GM21360 (cell line): Measurements from ENCODE around the gene TXNIP.

Experiments
- ATAC-seq: cut with Tn5 transposase; IDR thresholded peaks from one replicate; pipeline ENCODE4 v1.9.1; 2021; ENCODE audit warnings: mild to moderate bottlenecking, moderate library complexity; ENCODE audit not compliant: unreplicated experiment

Gene TXNIP

DNA sequence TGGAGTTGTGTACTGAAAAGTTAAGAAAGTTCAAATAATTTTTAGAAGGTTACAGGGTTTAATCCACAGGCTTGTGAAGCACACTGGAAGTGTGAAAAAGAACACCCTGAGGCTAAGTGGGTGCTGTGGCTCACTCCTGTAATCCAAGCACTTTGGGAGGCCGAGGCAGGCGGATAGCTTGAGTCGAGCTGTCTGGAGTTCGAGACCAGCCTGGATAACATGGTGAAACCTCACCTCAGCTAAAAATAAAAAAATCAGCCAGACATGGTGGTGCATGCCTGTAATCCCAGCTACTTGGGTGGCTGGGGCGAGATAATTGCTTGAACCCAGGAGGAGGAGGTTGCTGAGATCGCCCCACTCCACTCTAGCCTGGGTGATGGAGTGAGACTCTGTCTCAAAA is 9.8 kb downstream of the TXNIP start:
- no peak for ATAC-seq

DNA sequence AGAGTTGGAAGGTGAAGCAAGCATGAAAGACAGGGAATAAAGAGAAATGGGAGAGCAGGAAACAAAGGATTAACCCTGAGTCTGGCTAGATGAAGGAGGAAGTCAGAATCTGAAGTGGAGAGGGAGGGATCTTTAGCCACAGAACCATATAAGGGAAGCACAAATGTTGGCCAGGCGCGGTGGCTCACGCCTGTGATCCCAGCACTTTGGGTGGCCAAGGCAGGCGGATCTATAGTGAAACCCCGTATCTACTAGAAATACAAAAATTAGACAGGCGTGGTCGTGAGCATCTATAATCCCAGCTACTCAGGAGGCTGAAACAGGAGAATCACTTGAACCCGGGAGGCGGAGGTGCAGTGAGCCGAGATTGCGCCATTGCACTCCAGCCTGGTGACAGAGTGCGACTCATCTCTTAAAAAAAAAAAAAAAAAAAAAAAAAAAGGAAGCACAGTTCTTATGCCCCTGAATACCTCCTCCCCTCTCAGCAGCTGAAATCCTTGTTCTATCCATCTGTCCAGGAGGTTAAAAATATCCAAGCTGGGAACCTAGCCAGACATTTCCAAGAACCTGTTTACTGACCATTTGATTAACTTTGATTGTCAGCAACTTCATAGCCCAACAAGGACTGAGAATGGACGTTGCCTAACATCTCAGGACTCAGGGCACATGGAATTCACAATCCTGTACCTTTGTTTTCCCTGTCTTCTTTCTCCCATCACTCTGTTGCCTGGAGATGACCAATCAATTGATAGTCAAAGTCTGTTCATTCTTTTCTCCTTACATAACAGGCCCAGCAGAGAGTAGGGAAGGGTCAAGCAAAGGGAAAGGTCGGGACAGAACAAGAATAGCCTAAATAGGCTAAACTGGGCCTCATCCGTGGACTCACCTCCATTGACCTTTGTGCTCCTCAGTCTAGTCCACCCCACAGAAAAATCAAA is 10.6 kb downstream of the TXNIP start:
- no peak for ATAC-seq

- no peak for ATAC-seq
Measured at GRCh38 chr1:145985129-145985501, 11.3 kb downstream of the TXNIP start.

DNA sequence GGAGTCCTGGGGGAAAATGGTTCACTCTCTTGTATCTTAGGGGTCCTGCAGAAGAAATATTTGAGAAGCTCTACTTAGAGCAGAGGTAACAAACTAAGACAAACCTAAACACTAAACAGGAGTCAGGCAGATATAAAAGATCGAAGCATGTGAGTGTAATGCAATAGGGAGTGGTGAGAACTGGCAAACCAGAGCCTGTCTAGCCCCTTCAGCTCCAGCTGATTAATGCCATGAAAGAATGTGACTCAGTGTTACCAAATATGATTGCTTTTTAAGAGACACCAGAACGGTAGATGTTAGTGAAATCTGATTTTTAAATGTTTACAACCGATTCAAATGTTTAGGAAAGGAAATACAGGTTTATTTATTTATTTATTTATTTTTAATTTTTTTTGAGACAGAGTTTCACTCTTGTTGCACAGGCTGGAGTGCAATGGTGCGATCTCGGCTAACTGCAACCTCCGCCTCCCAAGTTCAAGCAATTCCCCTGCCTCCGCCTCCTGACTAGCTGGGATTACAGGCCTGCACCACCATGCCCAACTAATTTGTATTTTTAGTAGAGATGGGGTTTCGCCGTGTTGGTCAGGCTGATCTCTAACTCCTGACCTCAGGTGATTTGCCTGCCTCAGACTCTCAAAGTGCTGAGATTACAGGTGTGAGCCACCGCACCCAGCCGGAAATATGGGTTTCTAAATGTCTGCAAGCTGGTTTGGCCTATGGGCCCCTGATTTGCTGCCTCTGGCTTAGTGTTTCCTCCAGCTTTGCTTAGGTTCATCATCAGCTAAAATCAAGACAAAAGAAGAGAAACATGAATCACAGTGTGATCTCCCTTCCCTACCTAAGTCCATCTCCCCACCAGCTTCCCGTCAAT is 12.2 kb downstream of the TXNIP start:
- no peak for ATAC-seq

- no peak for ATAC-seq
Measured at GRCh38 chr1:145983206-145983675, 13.1 kb downstream of the TXNIP start.

- ATAC-seq, result no peak
Measured at GRCh38 chr1:145982010-145982723, 14.2 kb downstream of the TXNIP start.

- no peak for ATAC-seq
Measured at GRCh38 chr1:145980457-145980994, 15.9 kb downstream of the TXNIP start.

DNA sequence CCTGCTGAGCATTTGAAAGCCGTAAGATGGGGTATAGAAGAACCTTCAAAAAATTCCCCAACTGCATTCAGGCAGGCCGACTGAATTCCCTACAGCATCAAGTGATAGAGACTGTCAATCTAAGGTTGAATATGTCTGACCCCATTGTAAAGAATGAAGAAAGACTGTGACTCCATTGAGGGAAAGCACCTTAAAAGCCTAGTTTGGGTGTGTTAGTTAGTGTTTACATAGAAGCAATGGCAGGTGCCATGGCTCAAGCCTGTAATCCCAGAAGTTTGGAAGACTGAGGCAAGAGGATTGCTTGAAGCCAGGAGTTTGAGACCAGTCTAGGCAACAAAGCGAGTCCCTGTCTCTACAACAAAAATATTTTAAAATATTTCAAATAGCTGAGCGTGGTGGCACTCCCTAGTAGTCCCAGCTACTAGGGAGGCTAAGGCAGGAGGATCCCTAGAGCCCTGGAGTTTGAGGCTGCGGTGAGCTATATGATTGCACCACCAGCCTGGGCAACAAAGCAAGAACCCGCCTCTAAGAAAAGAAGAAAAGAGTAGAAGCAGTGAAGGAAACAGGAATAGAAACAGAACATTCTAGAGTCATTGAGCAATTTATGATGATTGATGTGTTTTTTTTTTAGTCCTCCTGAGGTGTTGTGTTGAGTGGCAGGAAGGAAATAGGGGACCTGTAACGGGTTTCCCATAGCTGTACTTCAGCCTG is 16.5 kb downstream of the TXNIP start:
- ATAC-seq, result no peak

DNA sequence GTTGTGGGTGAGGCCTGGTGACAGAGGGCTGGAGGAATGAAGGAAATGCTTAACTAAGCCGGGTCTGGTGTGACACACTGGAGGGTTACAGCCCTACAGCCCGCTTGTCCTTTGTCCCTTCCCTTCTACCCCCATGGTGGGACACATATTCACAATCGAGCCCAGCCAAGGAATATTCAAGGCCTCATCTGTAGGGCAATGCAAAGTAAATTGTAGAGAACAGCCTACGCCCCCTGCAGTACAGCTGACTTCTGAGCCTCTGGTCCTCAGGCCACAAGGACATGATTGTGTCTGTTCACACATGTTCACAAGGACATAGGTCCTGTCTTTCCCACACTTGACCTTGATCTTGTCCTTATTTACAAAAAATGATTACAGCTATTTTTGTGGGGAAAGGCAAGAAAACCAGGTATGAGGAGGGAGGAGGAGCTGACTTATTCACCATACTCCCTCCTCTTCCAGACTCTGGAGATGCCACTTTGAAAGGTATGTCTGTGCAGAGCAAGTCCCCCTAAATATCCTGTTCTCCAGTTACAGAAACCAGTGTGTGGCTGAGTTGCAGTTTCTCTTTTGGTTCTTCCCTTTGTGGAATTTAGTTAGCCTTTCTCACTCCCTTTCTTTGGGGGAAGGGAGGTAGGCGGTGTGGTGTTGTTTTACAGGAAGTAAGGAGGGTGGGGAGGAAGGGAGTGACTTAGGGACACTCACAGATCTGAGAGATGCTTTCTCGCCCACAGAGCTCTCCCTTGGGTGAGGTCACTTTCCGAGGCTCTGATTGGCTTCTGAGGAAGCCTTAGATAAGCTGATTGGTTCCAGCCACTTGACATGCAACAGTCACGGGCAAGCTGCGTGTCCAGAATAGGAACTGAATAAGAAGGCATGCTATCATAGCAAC is 17.3 kb downstream of the TXNIP start:
- peak; percentile 88 for ATAC-seq

DNA sequence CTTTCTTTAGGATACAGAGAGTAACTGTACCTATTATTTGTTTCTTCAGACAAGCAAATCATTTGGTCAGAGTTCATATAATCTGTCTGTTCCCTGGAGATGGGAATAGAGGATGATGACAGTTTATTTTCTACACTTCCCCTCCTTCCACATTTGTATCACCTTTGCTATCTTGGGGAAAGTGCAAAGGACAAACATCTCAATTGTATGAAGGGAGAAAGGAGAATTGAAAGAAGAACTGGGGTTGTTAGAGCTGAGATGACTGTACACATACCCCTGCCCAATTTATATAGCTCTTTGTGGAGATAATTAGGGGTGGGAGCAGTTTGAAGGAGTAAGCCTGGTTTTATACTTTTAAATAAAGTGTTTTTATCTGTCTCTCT is 17.9 kb downstream of the TXNIP start:
- no peak for ATAC-seq

GRCh38 chr1:145977486-145978470 is 18.6 kb downstream of the TXNIP start:
- no peak for ATAC-seq

DNA sequence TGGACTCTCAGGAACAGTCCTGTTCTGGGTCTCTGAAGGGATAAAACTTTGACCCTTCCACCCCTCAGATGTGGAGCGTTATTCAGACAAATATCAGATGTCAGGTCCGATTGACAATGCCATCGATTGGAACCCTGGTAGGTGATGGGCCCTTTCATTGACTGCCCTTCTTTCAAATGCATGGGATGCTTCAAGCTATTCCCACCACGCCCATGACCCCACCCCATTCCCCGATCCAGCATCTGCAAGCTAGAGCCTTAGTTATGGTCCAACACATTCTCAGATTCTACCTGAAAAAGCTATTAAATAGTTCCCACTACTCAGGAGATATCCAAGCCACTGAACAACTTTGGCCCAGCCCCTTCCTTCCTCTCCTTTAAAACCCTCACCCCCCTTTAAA is 19.4 kb downstream of the TXNIP start:
- ATAC-seq, result no peak

- no peak for ATAC-seq
Measured at GRCh38 chr1:145975216-145975615, 21.2 kb downstream of the TXNIP start.

DNA sequence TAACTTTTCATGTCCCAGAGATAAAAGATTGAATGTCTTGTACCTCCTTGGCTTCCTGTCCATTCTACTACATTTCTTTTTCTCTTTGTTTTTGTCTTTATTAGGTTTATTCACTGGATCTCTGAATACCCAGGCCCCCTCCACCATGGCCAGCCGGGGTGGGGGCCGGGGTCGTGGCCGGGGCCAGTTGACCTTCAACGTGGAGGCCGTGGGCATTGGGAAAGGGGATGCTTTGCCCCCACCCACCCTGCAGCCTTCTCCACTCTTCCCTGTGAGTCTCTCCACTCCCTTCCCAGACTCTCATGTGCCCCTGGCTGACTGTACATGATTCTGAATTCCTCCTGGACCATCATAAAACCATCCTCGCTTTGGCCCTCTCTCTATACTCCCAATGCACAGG is 21.7 kb downstream of the TXNIP start:
- ATAC-seq, result no peak

DNA sequence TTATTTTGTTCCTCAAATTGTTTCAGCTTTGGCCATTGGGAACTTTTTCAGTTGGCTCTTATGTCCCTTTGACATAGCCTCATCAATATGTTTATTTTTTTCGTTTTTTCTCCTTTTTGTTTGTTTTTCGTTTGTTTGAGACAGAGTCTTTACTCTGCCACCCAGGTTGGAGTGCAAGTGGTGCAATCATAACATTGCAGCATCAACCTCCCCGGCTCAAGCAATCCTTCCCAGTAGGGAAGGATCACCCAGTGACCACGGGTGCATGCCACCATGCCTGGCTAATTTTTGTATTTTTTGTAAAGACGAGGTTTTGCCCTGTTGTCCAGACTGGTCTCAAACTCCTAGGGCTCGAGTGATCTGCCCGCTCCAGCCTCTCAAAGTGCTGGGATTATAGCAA is 23.8 kb downstream of the TXNIP start:
- ATAC-seq, result no peak

DNA sequence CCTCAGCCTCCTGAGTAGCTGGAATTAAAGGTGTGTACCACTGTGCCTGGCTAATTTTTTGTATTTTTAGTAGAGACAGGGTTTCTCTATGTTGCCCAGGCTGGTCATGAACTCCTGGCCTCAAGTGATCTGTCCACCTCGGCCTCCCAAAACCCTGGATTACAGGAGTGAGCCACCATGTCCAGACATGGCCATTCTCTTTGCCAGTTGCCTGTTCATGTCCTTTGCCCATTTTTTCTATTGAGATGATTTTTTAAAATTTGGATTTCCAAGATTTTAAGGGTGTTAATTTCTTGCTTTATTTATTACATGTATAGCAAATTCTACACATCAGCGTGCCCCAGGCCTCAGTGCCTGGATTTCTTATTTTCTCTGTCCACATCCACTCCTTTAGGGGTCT is 29.1 kb downstream of the TXNIP start:
- ATAC-seq, result no peak

GRCh38 chr1:145965119-145965744 is 31.1 kb downstream of the TXNIP start:
- no peak for ATAC-seq
